ENCODE data around the gene ZBTB44. TPM values are rescaled to one million over a fixed set of nuclear protein-coding genes. Genes with fewer than 3 reads are reported as not detected.

ZBTB44 gene
- total RNA-seq, 1 experiment from 2014 or later = 66.4 TPM

DNA sequence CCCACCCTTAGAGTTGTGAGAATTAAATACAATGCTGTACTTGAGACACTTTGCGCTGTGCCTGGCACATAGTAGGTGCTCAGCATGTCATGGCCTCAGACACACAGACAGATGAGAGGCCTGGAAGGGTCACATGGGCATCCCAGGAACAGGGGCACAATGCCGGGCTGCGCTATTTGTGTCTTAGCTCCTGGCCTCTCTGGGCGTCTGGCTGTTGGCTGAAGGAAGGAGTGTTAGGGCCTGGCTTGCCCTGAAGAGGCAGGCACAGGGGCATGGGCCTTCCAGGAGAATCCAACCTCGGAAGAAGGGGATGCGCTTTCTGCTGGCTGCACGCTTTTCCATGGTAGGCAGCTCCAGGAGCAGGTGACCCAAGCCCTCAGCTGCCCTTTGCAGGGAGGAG, 113.7 kb downstream of the ZBTB44 start:
- H3K36me3 ChIP-seq (ENCODE audit: control insufficient read depth, insufficient read depth, low read length) = no peaks in the 10 kb centered on the region
- BruUV-seq (replicated peaks) = no TSS peak
- no peak overlapping the region for H3K27ac ChIP-seq (ENCODE audit: low read length)
- H3K27me3 ChIP-seq (ENCODE audit: control insufficient read depth, insufficient read depth, low read length) = no peaks in the 10 kb centered on the region
- intact Hi-C loops (cut with micrococcal nuclease; ENCODE audit: unreplicated experiment) (no loop called here), in situ Hi-C loops (cut with HindIII; ENCODE audit: low pct_unique_long_range_greater_than_20kb, low sequenced_read_pairs) (no loop called here)
- TF ChIP-seq POLR2AphosphoS5 (IDR thresholded peaks at IDR 0.05; ENCODE audit: low read depth, low read length) (no peak), SIN3A (IDR thresholded peaks at IDR 0.05; ENCODE audit: borderline replicate concordance, insufficient read depth, low read depth, low read length) (no peak), TCF7L2 (IDR thresholded peaks at IDR 0.05; ENCODE audit: low read depth, low read length) (no peak)
- TF ChIP-seq, protein P1, sequence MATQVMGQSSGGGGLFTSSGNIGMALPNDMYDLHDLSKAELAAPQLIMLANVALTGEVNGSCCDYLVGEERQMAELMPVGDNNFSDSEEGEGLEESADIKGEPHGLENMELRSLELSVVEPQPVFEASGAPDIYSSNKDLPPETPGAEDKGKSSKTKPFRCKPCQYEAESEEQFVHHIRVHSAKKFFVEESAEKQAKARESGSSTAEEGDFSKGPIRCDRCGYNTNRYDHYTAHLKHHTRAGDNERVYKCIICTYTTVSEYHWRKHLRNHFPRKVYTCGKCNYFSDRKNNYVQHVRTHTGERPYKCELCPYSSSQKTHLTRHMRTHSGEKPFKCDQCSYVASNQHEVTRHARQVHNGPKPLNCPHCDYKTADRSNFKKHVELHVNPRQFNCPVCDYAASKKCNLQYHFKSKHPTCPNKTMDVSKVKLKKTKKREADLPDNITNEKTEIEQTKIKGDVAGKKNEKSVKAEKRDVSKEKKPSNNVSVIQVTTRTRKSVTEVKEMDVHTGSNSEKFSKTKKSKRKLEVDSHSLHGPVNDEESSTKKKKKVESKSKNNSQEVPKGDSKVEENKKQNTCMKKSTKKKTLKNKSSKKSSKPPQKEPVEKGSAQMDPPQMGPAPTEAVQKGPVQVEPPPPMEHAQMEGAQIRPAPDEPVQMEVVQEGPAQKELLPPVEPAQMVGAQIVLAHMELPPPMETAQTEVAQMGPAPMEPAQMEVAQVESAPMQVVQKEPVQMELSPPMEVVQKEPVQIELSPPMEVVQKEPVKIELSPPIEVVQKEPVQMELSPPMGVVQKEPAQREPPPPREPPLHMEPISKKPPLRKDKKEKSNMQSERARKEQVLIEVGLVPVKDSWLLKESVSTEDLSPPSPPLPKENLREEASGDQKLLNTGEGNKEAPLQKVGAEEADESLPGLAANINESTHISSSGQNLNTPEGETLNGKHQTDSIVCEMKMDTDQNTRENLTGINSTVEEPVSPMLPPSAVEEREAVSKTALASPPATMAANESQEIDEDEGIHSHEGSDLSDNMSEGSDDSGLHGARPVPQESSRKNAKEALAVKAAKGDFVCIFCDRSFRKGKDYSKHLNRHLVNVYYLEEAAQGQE (IDR thresholded peaks at IDR 0.05; ENCODE audit: insufficient read depth in 1 of 2, low read depth in 2 of 2, low read length in 1 of 2) = no peak
- TF ChIP-seq, protein P2, sequence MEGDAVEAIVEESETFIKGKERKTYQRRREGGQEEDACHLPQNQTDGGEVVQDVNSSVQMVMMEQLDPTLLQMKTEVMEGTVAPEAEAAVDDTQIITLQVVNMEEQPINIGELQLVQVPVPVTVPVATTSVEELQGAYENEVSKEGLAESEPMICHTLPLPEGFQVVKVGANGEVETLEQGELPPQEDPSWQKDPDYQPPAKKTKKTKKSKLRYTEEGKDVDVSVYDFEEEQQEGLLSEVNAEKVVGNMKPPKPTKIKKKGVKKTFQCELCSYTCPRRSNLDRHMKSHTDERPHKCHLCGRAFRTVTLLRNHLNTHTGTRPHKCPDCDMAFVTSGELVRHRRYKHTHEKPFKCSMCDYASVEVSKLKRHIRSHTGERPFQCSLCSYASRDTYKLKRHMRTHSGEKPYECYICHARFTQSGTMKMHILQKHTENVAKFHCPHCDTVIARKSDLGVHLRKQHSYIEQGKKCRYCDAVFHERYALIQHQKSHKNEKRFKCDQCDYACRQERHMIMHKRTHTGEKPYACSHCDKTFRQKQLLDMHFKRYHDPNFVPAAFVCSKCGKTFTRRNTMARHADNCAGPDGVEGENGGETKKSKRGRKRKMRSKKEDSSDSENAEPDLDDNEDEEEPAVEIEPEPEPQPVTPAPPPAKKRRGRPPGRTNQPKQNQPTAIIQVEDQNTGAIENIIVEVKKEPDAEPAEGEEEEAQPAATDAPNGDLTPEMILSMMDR (IDR thresholded peaks at IDR 0.05) = no peak
- no peaks in the 10 kb centered on the region for H3K9me3 ChIP-seq (ENCODE audit: control insufficient read depth, insufficient read depth, low read depth, low read length)
- ChIA-PET CTCF (no interaction called here), POLR2A (no interaction called here)
- DNase-seq (ENCODE audit: low read depth, low spot score) (no peak), ATAC-seq (0 out of 2 replicates have a peak, but pooled peaks have one; percentile 13)
- H3K4me1 ChIP-seq (ENCODE audit: control insufficient read depth, insufficient read depth, low read length) = no peaks in the 10 kb centered on the region
- no peak overlapping the region for H3K4me3 ChIP-seq (ENCODE audit: low read depth in 2 of 2, low read length in 2 of 2)

DNA sequence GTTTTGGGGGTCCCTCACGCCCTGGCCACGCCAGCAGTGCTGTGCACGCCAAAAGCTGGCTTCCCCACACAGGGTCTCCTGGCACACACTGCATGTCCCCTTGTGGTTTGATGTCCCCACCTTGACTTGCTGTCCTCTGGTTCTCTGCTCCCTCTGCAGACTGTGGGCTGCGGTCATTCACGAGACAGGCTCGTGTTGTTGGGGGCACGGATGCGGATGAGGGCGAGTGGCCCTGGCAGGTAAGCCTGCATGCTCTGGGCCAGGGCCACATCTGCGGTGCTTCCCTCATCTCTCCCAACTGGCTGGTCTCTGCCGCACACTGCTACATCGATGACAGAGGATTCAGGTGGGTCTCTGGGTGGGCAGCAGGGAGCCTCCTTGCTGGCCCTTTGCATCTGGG, 114.9 kb downstream of the ZBTB44 start:
- H3K4me3 ChIP-seq (ENCODE audit: low read depth in 2 of 2, low read length in 2 of 2) = no peak overlapping the region
- intact Hi-C loops (cut with micrococcal nuclease; ENCODE audit: unreplicated experiment) = no loop called here

More for the DNA sequence above, 114.9 kb downstream of the ZBTB44 start:
- Histone ChIP-seq H3K9me3 (ENCODE audit: control insufficient read depth, insufficient read depth, low read depth, low read length) (no peaks in the 10 kb centered on the region), H3K27ac (ENCODE audit: low read length) (no peak overlapping the region), H3K27me3 (ENCODE audit: control insufficient read depth, insufficient read depth, low read length) (no peaks in the 10 kb centered on the region), H3K36me3 (ENCODE audit: control insufficient read depth, insufficient read depth, low read length) (no peaks in the 10 kb centered on the region), H3K4me1 (ENCODE audit: control insufficient read depth, insufficient read depth, low read length) (no peaks in the 10 kb centered on the region)
- BruUV-seq (replicated peaks) = no TSS peak
- no peak for ATAC-seq
- TF ChIP-seq, protein P2 (IDR thresholded peaks at IDR 0.05) = no peak
- TF ChIP-seq TCF7L2 (IDR thresholded peaks at IDR 0.05; ENCODE audit: low read depth, low read length) (no peak), POLR2AphosphoS5 (IDR thresholded peaks at IDR 0.05; ENCODE audit: low read depth, low read length) (no peak)
- in situ Hi-C loops (cut with HindIII; ENCODE audit: low pct_unique_long_range_greater_than_20kb, low sequenced_read_pairs) = no loop called here
- DNase-seq (ENCODE audit: low read depth, low spot score) = no peak
- CTCF ChIA-PET = no interaction called here
- POLR2A ChIA-PET = no interaction called here
